Measurements from ENCODE around the gene BANF2. TPM values are rescaled to one million over a fixed set of nuclear protein-coding genes. Genes with fewer than 3 reads are reported as not detected.

BANF2 gene
- total RNA-seq, 4 donors from 2014 or later = not detected

GRCh38 chr20:17710379-17711266, 10.9 kb downstream of the BANF2 start:
- H3K27me3 ChIP-seq = no peaks in the 10 kb centered on the region
- TF ChIP-seq POLR2AphosphoS5 (IDR thresholded peaks at IDR 0.05) (no peak), POLR2A (IDR thresholded peaks at IDR 0.05; ENCODE audit: low read depth) (no peak), EP300 (IDR thresholded peaks at IDR 0.05) (no peak), CTCF (IDR thresholded peaks at IDR 0.05) (no peak)
- no peak for DNase-seq (ENCODE audit: extremely low spot score)
- no peaks in the 10 kb centered on the region for H3K9me3 ChIP-seq
- H3K27ac ChIP-seq (replicated peaks in 1 of 4) = no peak overlapping the region
- intact Hi-C loops (cut with DNase I) = no loop called here
- WGBS = 74% methylated on average over 19 of the region's 21 CpGs
- no peaks in the 10 kb centered on the region for H3K36me3 ChIP-seq
- H3K4me1 ChIP-seq = peaks cover 4 to 30% (median 21%) of the 10 kb centered on the region in 4 donors
- H3K4me3 ChIP-seq = no peak overlapping the region

GRCh38 chr20:17711267-17711627, 11.5 kb downstream of the BANF2 start:
- Histone ChIP-seq H3K4me1 (peaks cover 4 to 30% (median 21%) of the 10 kb centered on the region in 4 donors), H3K36me3 (no peaks in the 10 kb centered on the region), H3K4me3 (no peak overlapping the region), H3K9me3 (no peaks in the 10 kb centered on the region), H3K27ac (replicated peaks in 1 of 4) (no peak overlapping the region), H3K27me3 (no peaks in the 10 kb centered on the region)
- WGBS = 87% methylated on average over 4 of the region's 5 CpGs
- TF ChIP-seq EP300 (IDR thresholded peaks at IDR 0.05) (no peak), CTCF (IDR thresholded peaks at IDR 0.05) (no peak), POLR2AphosphoS5 (IDR thresholded peaks at IDR 0.05) (no peak), POLR2A (IDR thresholded peaks at IDR 0.05; ENCODE audit: low read depth) (no peak)
- intact Hi-C loops (cut with DNase I) = no loop called here
- DNase-seq (ENCODE audit: extremely low spot score) = no peak

- H3K36me3 ChIP-seq = no peaks in the 10 kb centered on the region
- no peak for TF ChIP-seq CTCF (IDR thresholded peaks at IDR 0.05)
- TF ChIP-seq POLR2AphosphoS5 (IDR thresholded peaks at IDR 0.05) = no peak
- TF ChIP-seq POLR2A (IDR thresholded peaks at IDR 0.05; ENCODE audit: low read depth) = no peak
- TF ChIP-seq EP300 (IDR thresholded peaks at IDR 0.05) = no peak
These were observed 12.4 kb downstream of the BANF2 start for GRCh38 chr20:17712201-17712600.

GRCh38 chr20:17712708-17713107, 12.9 kb downstream of the BANF2 start:
- WGBS = 71% methylated on average over 6 of the region's 6 CpGs
- Histone ChIP-seq H3K4me1 (peaks cover 4 to 30% (median 21%) of the 10 kb centered on the region in 4 donors), H3K4me3 (no peak overlapping the region), H3K36me3 (no peaks in the 10 kb centered on the region), H3K27ac (replicated peaks in 1 of 4) (no peak overlapping the region), H3K27me3 (no peaks in the 10 kb centered on the region), H3K9me3 (no peaks in the 10 kb centered on the region)
- no peak for TF ChIP-seq POLR2A (IDR thresholded peaks at IDR 0.05; ENCODE audit: low read depth)
- no peak for TF ChIP-seq CTCF (IDR thresholded peaks at IDR 0.05)
- no peak for TF ChIP-seq POLR2AphosphoS5 (IDR thresholded peaks at IDR 0.05)
- no peak for TF ChIP-seq EP300 (IDR thresholded peaks at IDR 0.05)
- DNase-seq (ENCODE audit: extremely low spot score) = no peak
- intact Hi-C loops (cut with DNase I) = no loop called here

More at GRCh38 chr20:17712201-17712600, 12.4 kb downstream of the BANF2 start:
- H3K4me1 ChIP-seq = peaks cover 4 to 30% (median 21%) of the 10 kb centered on the region in 4 donors
- 95% methylated on average over 4 of the region's 4 CpGs for WGBS
- no peaks in the 10 kb centered on the region for H3K27me3 ChIP-seq
- DNase-seq (ENCODE audit: extremely low spot score) = no peak
- H3K27ac ChIP-seq (replicated peaks in 1 of 4) = no peak overlapping the region
- no peak overlapping the region for H3K4me3 ChIP-seq
- intact Hi-C loops (cut with DNase I) = no loop called here
- no peaks in the 10 kb centered on the region for H3K9me3 ChIP-seq
